ENCODE data around the gene THAP5.

Gene THAP5

GRCh38 chr7:108535744-108536143 lies 33.8 kb downstream of the THAP5 start:
- H3K4me3 ChIP-seq (ENCODE audit: control insufficient read depth, low read depth, low read length), result no peak overlapping the region
- no peak for DNase-seq (ENCODE audit: low read depth)
- no peak for TF ChIP-seq CTCF (IDR thresholded peaks at IDR 0.05; ENCODE audit: control insufficient read depth, insufficient read depth, low read depth, low read length, missing control alignments)

- TF ChIP-seq CTCF (IDR thresholded peaks at IDR 0.05; ENCODE audit: control insufficient read depth, insufficient read depth, low read depth, low read length, missing control alignments), result no peak
- no peak overlapping the region for H3K4me3 ChIP-seq (ENCODE audit: control insufficient read depth, low read depth, low read length)
- no peak for DNase-seq (ENCODE audit: low read depth)
Measured at GRCh38 chr7:108535257-108535656, 34.2 kb downstream of the THAP5 start.

GRCh38 chr7:108533712-108534111 lies 35.8 kb downstream of the THAP5 start:
- TF ChIP-seq CTCF (IDR thresholded peaks at IDR 0.05; ENCODE audit: control insufficient read depth, insufficient read depth, low read depth, low read length, missing control alignments), result no peak
- H3K4me3 ChIP-seq (ENCODE audit: control insufficient read depth, low read depth, low read length), result no peak overlapping the region
- DNase-seq (ENCODE audit: low read depth), result no peak

GRCh38 chr7:108529341-108529740 lies 40.2 kb downstream of the THAP5 start:
- H3K4me3 ChIP-seq (ENCODE audit: control insufficient read depth, low read depth, low read length), result no peak overlapping the region
- TF ChIP-seq CTCF (IDR thresholded peaks at IDR 0.05; ENCODE audit: control insufficient read depth, insufficient read depth, low read depth, low read length, missing control alignments), result no peak
- DNase-seq (ENCODE audit: low read depth), result no peak

- no peak for TF ChIP-seq CTCF (IDR thresholded peaks at IDR 0.05; ENCODE audit: control insufficient read depth, insufficient read depth, low read depth, low read length, missing control alignments)
- DNase-seq (ENCODE audit: low read depth), result no peak
- no peak overlapping the region for H3K4me3 ChIP-seq (ENCODE audit: control insufficient read depth, low read depth, low read length)
Measured at GRCh38 chr7:108528183-108528712, 41.3 kb downstream of the THAP5 start.

- no peak for TF ChIP-seq CTCF (IDR thresholded peaks at IDR 0.05; ENCODE audit: control insufficient read depth, insufficient read depth, low read depth, low read length, missing control alignments)
- no peak for DNase-seq (ENCODE audit: low read depth)
- peak overlapping the region; percentile 70 for H3K4me3 ChIP-seq (ENCODE audit: control insufficient read depth, low read depth, low read length)
Measured at GRCh38 chr7:108526768-108527017, 42.8 kb downstream of the THAP5 start.

Data from AG09309 (cell line).